H9 (cell line): ENCODE data around the gene DLGAP4. TPM values are rescaled to one million over a fixed set of nuclear protein-coding genes. Genes with fewer than 3 reads are reported as not detected.

Source experiments
- DNase-seq: peaks from one replicate; pipeline ENCODE4 v3.0.0-alpha.2; 2017
- H2AFZ ChIP-seq: one replicate; pipeline ENCODE4 v1.6.1; 2013; ENCODE audit warnings: mild to moderate bottlenecking, low read length, control low read depth, moderate library complexity
- H2AK5ac ChIP-seq: 2 replicates; pipeline ENCODE4 v1.6.1; 2013; ENCODE audit warnings: low read length, control low read depth, mixed read lengths; ENCODE audit not compliant: insufficient read length
- H2BK120ac ChIP-seq: one replicate; pipeline ENCODE4 v1.6.1; 2013; ENCODE audit warnings: low read depth, mild to moderate bottlenecking, low read length, control low read depth, inconsistent platforms; ENCODE audit not compliant: poor library complexity, severe bottlenecking
- H2BK12ac ChIP-seq: 2 replicates; pipeline ENCODE4 v1.6.1; 2013; ENCODE audit warnings: low read length, control low read depth, mixed read lengths, low read depth; ENCODE audit not compliant: insufficient read length
- H2BK15ac ChIP-seq: 2 replicates; pipeline ENCODE4 v1.6.1; 2013; ENCODE audit warnings: low read depth, low read length, control low read depth
- H2BK20ac ChIP-seq: one replicate; pipeline ENCODE4 v1.6.1; 2013; ENCODE audit warnings: low read depth, mild to moderate bottlenecking, low read length, control low read depth, inconsistent platforms; ENCODE audit not compliant: poor library complexity, severe bottlenecking
- H2BK5ac ChIP-seq: 2 replicates; pipeline ENCODE4 v1.6.1; 2013; ENCODE audit warnings: low read length, control low read depth, mixed read lengths; ENCODE audit not compliant: insufficient read length
- H3K14ac ChIP-seq: 2 replicates; pipeline ENCODE4 v1.6.1; 2013; ENCODE audit warnings: low read length, control low read depth; ENCODE audit not compliant: insufficient read depth
- H3K18ac ChIP-seq: 2 replicates; pipeline ENCODE4 v1.6.1; 2013; ENCODE audit warnings: low read depth, mild to moderate bottlenecking, mixed read lengths, low read length, control low read depth; ENCODE audit not compliant: insufficient read length
- H3K23ac ChIP-seq: 2 replicates; pipeline ENCODE4 v1.6.1; 2013; ENCODE audit warnings: low read length, control low read depth, mixed read lengths, low read depth; ENCODE audit not compliant: insufficient read length
- H3K23me2 ChIP-seq: 2 replicates; pipeline ENCODE4 v1.6.1; 2013; ENCODE audit warnings: low read depth, mild to moderate bottlenecking, mixed read lengths, low read length, control low read depth; ENCODE audit not compliant: insufficient read length, poor library complexity, severe bottlenecking
- H3K27ac ChIP-seq: 2 replicates; pipeline ENCODE4 v1.5.1; 2013; ENCODE audit warnings: low read length, control low read depth, mixed read lengths, low read depth; ENCODE audit not compliant: insufficient read length
- H3K27me3 ChIP-seq: 2 replicates; pipeline ENCODE4 v1.6.1; 2013; ENCODE audit warnings: low read length, control low read depth, inconsistent platforms; ENCODE audit not compliant: insufficient read depth
- H3K4ac ChIP-seq: 2 replicates; pipeline ENCODE4 v1.6.1; 2013; ENCODE audit warnings: low read depth, mild to moderate bottlenecking, control low read depth, inconsistent platforms, low read length, moderate library complexity
- H3K4me1 ChIP-seq: 2 replicates; pipeline ENCODE4 v1.6.1; 2013; ENCODE audit warnings: low read length, control low read depth, inconsistent platforms; ENCODE audit not compliant: insufficient read depth
- H3K4me2 ChIP-seq: 2 replicates; pipeline ENCODE4 v1.6.1; 2013; ENCODE audit warnings: low read length, control low read depth, mixed read lengths; ENCODE audit not compliant: insufficient read length, insufficient read depth
- H3K56ac ChIP-seq: 2 replicates; pipeline ENCODE4 v1.6.1; 2013; ENCODE audit warnings: low read depth, mild to moderate bottlenecking, mixed read lengths, low read length, control low read depth; ENCODE audit not compliant: insufficient read length
- H3K79me1 ChIP-seq: 2 replicates; pipeline ENCODE4 v1.6.1; 2013; ENCODE audit warnings: low read depth, mild to moderate bottlenecking, moderate library complexity, low read length, control low read depth, inconsistent platforms; ENCODE audit not compliant: insufficient read depth, poor library complexity, severe bottlenecking
- H3K79me2 ChIP-seq: 2 replicates; pipeline ENCODE4 v1.6.1; 2013; ENCODE audit warnings: low read length, control low read depth, inconsistent platforms; ENCODE audit not compliant: insufficient read depth
- H3K9ac ChIP-seq: 2 replicates; pipeline ENCODE4 v1.6.1; 2013; ENCODE audit warnings: low read length, control low read depth, mixed read lengths; ENCODE audit not compliant: insufficient read length; ENCODE audit errors: extremely low read depth
- H3K9me3 ChIP-seq: one replicate; pipeline ENCODE4 v1.6.1; 2013; ENCODE audit warnings: low read depth, low read length, inconsistent platforms; ENCODE audit not compliant: control insufficient read depth
- H3T11ph ChIP-seq: one replicate; pipeline ENCODE4 v1.6.1; 2013; ENCODE audit warnings: mild to moderate bottlenecking, low read length, control low read depth, inconsistent platforms
- H4K20me1 ChIP-seq: one replicate; pipeline ENCODE4 v1.6.1; 2013; ENCODE audit not compliant: control insufficient read depth, insufficient read length, insufficient read depth
- H4K5ac ChIP-seq: 2 replicates; pipeline ENCODE4 v1.6.1; 2013; ENCODE audit warnings: low read depth, mild to moderate bottlenecking, mixed read lengths, low read length, control low read depth; ENCODE audit not compliant: insufficient read length
- H4K8ac ChIP-seq: replicated peaks from 2 replicates; pipeline ENCODE4 v1.6.1; 2013; ENCODE audit warnings: low read length, control low read depth, mixed read lengths, low read depth; ENCODE audit not compliant: insufficient read length
- H4K91ac ChIP-seq: 2 replicates; pipeline ENCODE4 v1.6.1; 2013; ENCODE audit warnings: low read depth, mild to moderate bottlenecking, moderate library complexity, mixed read lengths, low read length, control low read depth; ENCODE audit not compliant: insufficient read length
- H3K27ac Mint-ChIP-seq, 3 experiments: 2 replicates in 2 of 3; 3 replicates in 1 of 3; pipeline ENCODE4 v1.8.0; 2020 to 2021; ENCODE audit warnings: mixed read lengths in 3 of 3, mild to moderate bottlenecking in 1 of 3, moderate library complexity in 1 of 3
- H3K27me3 Mint-ChIP-seq: 2 replicates; pipeline ENCODE4 v1.8.0; 2021; ENCODE audit warnings: low read depth, mild to moderate bottlenecking, moderate library complexity, mixed read lengths
- H3K36me3 Mint-ChIP-seq, 3 experiments: 2 replicates in 2 of 3; 3 replicates in 1 of 3; pipeline ENCODE4 v1.8.0; 2020 to 2021; ENCODE audit warnings: low read depth in 3 of 3, mixed read lengths in 3 of 3; ENCODE audit not compliant: insufficient read depth in 1 of 3
- H3K4me1 Mint-ChIP-seq, 2 experiments: 2 replicates each; pipeline ENCODE4 v1.8.0; 2020; ENCODE audit warnings: mixed read lengths in 2 of 2
- H3K4me3 Mint-ChIP-seq, 2 experiments: 2 replicates in 1 of 2; 3 replicates in 1 of 2; pipeline ENCODE4 v1.8.0; 2020 to 2021; ENCODE audit warnings: mild to moderate bottlenecking in 2 of 2, mixed read lengths in 2 of 2, moderate library complexity in 1 of 2
- H3K9me3 Mint-ChIP-seq, 2 experiments: 2 replicates in 1 of 2; 3 replicates in 1 of 2; pipeline ENCODE4 v1.8.0; 2020; ENCODE audit warnings: mild to moderate bottlenecking in 2 of 2, mixed read lengths in 2 of 2, moderate library complexity in 1 of 2
- CTCF ChIP-seq: fragments of 200-600 bp; sonication (generic); conservative IDR thresholded peaks from 3 replicates; pipeline ENCODE4 v1.8.0; 2021; ENCODE audit warnings: antibody characterized with exemption, mild to moderate bottlenecking
- WGBS: extraction: QIAGEN DNeasy Blood & Tissue Kit; methylation state at CpG from one replicate; pipeline ENCODE4 v1.1.7; 2013; ENCODE audit warnings: missing lambda C conversion rate, low lambda C conversion rate, mixed read lengths; ENCODE audit not compliant: insufficient read length; ENCODE audit errors: extremely low coverage; 5-methylcytosine and 5-hydroxymethylcytosine counted together
- total RNA-seq: library from RNA; stranded (reverse); gene quantifications from 2 replicates; pipeline ENCODE4 v1.2.1, GENCODE V29; 2021

Gene DLGAP4
- total RNA-seq, 1 experiment from 2014 or later: 48.0 TPM

- no peaks in the 10 kb centered on the region; a peak in 1 of 7 replicates for H3K36me3 Mint-ChIP-seq
- H3K4me1 ChIP-seq: no peaks in the 10 kb centered on the region
- H2BK20ac ChIP-seq: no peak overlapping the region
- H3K56ac ChIP-seq: no peak overlapping the region
- no peak overlapping the region for H2BK15ac ChIP-seq
- no peaks in the 10 kb centered on the region for H3K79me1 ChIP-seq
- H2BK120ac ChIP-seq: no peak overlapping the region
- no peak overlapping the region for H3K9ac ChIP-seq
- H3T11ph ChIP-seq: no peak overlapping the region
- H3K4me2 ChIP-seq: no peak overlapping the region
- H3K79me2 ChIP-seq: no peaks in the 10 kb centered on the region
- H3K23ac ChIP-seq: no peak overlapping the region
- H2AFZ ChIP-seq: no peak overlapping the region
- no peaks in the 10 kb centered on the region for H3K23me2 ChIP-seq
- no peak overlapping the region for H3K27ac ChIP-seq
- H3K27me3 ChIP-seq: no peaks in the 10 kb centered on the region
- H3K4me1 Mint-ChIP-seq: peaks cover 12 to 19% of the 10 kb centered on the region in 2 experiments
- H3K4me3 Mint-ChIP-seq: no peak overlapping the region
- no peaks in the 10 kb centered on the region for H3K9me3 ChIP-seq
- no peak overlapping the region for H4K91ac ChIP-seq
- no CpG with 5 or more reads among the region's 3 CpGs for WGBS
- H4K20me1 ChIP-seq: no peaks in the 10 kb centered on the region
- H3K14ac ChIP-seq: no peak overlapping the region
- no peak overlapping the region for H4K5ac ChIP-seq
- H2BK5ac ChIP-seq: no peak overlapping the region
- DNase-seq: no peak
- no peak overlapping the region for H2AK5ac ChIP-seq
- H4K8ac ChIP-seq: no peak overlapping the region
- H2BK12ac ChIP-seq: no peak overlapping the region
- peaks cover 9% of the 10 kb centered on the region for H3K27me3 Mint-ChIP-seq
- H3K18ac ChIP-seq: no peak overlapping the region
- no peak overlapping the region for H3K4ac ChIP-seq
- H3K27ac Mint-ChIP-seq: no peak overlapping the region
- TF ChIP-seq CTCF: no peak
- no peaks in the 10 kb centered on the region for H3K9me3 Mint-ChIP-seq
Measured at GRCh38 chr20:36318166-36318565, 12.0 kb downstream of the DLGAP4 start.
